ENCODE data around the gene NVL. TPM values are rescaled to one million over a fixed set of nuclear protein-coding genes. Genes with fewer than 3 reads are reported as not detected.

NVL gene
- total RNA-seq, 1 donor from 2014 or later = 34.6 TPM

GRCh38 chr1:224308064-224308463, 21.9 kb downstream of the NVL start:
- intact Hi-C loops (cut with DNase I) = no loop called here
- Histone ChIP-seq H3K36me3 (peaks cover 0 to 47% of the 10 kb centered on the region in 2 donors), H3K4me3 (no peak overlapping the region), H3K27ac (no peak overlapping the region), H3K4me1 (no peaks in the 10 kb centered on the region), H3K9me3 (no peaks in the 10 kb centered on the region), H3K27me3 (no peaks in the 10 kb centered on the region)
- DNase-seq (ENCODE audit: extremely low spot score in 2 of 2) = no peak
- TF ChIP-seq POLR2A (IDR thresholded peaks at IDR 0.05) (no peak), CTCF (IDR thresholded peaks at IDR 0.05) (no peak), POLR2AphosphoS5 (IDR thresholded peaks at IDR 0.05; ENCODE audit: insufficient read depth in 1 of 2, low read depth in 1 of 2) (no peak)

- Histone ChIP-seq H3K9me3 (no peaks in the 10 kb centered on the region), H3K4me1 (no peaks in the 10 kb centered on the region), H3K36me3 (peaks cover 0 to 76% of the 10 kb centered on the region in 2 donors), H3K27me3 (no peaks in the 10 kb centered on the region), H3K27ac (no peak overlapping the region), H3K4me3 (no peak overlapping the region)
- TF ChIP-seq POLR2AphosphoS5 (IDR thresholded peaks at IDR 0.05; ENCODE audit: insufficient read depth in 1 of 2, low read depth in 1 of 2) (no peak), CTCF (IDR thresholded peaks at IDR 0.05) (no peak), POLR2A (IDR thresholded peaks at IDR 0.05) (no peak)
- DNase-seq (ENCODE audit: extremely low spot score in 2 of 2) = no peak
- intact Hi-C loops (cut with DNase I) = no loop called here
Measured at GRCh38 chr1:224304767-224305166, 25.2 kb downstream of the NVL start.

GRCh38 chr1:224302947-224303346, 27.0 kb downstream of the NVL start:
- H3K4me3 ChIP-seq = no peak overlapping the region
- H3K27me3 ChIP-seq = no peaks in the 10 kb centered on the region
- no peak overlapping the region for H3K27ac ChIP-seq
- no peak for DNase-seq (ENCODE audit: extremely low spot score in 2 of 2)
- intact Hi-C loops (cut with DNase I) = no loop called here
- H3K9me3 ChIP-seq = no peaks in the 10 kb centered on the region
- TF ChIP-seq CTCF (IDR thresholded peaks at IDR 0.05) = no peak
- TF ChIP-seq POLR2A (IDR thresholded peaks at IDR 0.05) = no peak
- no peak for TF ChIP-seq POLR2AphosphoS5 (IDR thresholded peaks at IDR 0.05; ENCODE audit: insufficient read depth in 1 of 2, low read depth in 1 of 2)
- H3K4me1 ChIP-seq = no peaks in the 10 kb centered on the region
- H3K36me3 ChIP-seq = peaks cover 0 to 85% of the 10 kb centered on the region in 2 donors

- peaks cover 0 to 76% of the 10 kb centered on the region in 2 donors for H3K36me3 ChIP-seq
Measured at GRCh38 chr1:224301391-224301790, 28.6 kb downstream of the NVL start.

More at GRCh38 chr1:224301391-224301790, 28.6 kb downstream of the NVL start:
- Histone ChIP-seq H3K9me3 (no peaks in the 10 kb centered on the region), H3K27me3 (no peaks in the 10 kb centered on the region), H3K4me1 (no peaks in the 10 kb centered on the region), H3K4me3 (no peak overlapping the region), H3K27ac (no peak overlapping the region)
- intact Hi-C loops (cut with DNase I) = no loop called here
- DNase-seq (ENCODE audit: extremely low spot score in 2 of 2) = no peak
- TF ChIP-seq POLR2AphosphoS5 (IDR thresholded peaks at IDR 0.05; ENCODE audit: insufficient read depth in 1 of 2, low read depth in 1 of 2) = no peak
- no peak for TF ChIP-seq CTCF (IDR thresholded peaks at IDR 0.05)
- TF ChIP-seq POLR2A (IDR thresholded peaks at IDR 0.05) = no peak

Data from vagina (tissue), 2 donors.